VCaP (cell line): Measurements from ENCODE around the gene IFT57.
A peak's percentile ranks its signal among the peaks of the same experiment; 100 is the strongest.

Experiments
- H3K27ac ChIP-seq: fragments of 450-650 bp; 2 replicates; pipeline ENCODE4 v1.5.1; 2017
- TF ChIP-seq, protein P1 (sequence below): fragments of 450-650 bp; conservative IDR thresholded peaks from 2 replicates; pipeline ENCODE4 v1.5.1; 2017; ENCODE audit warnings: mild to moderate bottlenecking, moderate library complexity

IFT57 gene

DNA sequence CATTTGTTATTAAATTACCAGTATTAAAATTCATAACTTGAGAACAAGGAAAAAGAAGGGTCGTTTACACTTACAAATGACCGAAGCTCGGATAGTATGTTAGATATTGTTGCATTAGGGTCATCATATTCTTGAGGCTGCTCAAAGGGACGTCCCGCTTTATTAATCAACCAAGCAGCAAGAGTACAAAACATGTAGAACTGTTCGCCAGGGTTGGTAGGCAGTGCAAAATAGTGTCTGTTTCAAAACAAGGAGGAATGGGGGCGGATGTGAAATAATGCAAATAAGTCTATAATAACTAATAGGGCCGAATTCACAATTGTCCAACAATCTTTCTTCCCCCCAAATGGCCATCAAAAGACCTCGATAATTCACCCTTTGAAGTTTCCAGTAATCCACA, 2.9 kb downstream of the IFT57 start:
- TF ChIP-seq, protein P1, sequence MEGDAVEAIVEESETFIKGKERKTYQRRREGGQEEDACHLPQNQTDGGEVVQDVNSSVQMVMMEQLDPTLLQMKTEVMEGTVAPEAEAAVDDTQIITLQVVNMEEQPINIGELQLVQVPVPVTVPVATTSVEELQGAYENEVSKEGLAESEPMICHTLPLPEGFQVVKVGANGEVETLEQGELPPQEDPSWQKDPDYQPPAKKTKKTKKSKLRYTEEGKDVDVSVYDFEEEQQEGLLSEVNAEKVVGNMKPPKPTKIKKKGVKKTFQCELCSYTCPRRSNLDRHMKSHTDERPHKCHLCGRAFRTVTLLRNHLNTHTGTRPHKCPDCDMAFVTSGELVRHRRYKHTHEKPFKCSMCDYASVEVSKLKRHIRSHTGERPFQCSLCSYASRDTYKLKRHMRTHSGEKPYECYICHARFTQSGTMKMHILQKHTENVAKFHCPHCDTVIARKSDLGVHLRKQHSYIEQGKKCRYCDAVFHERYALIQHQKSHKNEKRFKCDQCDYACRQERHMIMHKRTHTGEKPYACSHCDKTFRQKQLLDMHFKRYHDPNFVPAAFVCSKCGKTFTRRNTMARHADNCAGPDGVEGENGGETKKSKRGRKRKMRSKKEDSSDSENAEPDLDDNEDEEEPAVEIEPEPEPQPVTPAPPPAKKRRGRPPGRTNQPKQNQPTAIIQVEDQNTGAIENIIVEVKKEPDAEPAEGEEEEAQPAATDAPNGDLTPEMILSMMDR: no peak
- H3K27ac ChIP-seq: peak overlapping the region; percentile 76

DNA sequence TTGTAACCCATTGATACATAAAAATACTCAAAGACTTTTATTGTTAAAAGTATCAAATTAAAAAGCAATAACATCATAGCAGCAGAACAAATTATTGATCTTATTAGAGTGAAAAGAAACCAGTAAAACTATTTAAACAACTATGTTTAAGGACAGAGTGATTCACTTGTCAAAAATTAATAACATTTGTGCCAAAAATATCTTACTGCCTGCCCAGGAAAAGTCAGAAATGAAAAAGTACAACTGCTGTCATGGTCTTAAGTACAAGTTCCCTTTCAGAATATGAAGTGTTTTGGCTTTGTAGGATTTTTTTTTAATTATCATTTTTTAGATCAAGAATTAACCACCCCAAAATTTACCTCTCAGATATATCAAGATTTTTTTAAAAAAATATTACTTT, 3.4 kb downstream of the IFT57 start:
- H3K27ac ChIP-seq: peak overlapping the region; percentile 76
- TF ChIP-seq, protein P1: no peak

DNA sequence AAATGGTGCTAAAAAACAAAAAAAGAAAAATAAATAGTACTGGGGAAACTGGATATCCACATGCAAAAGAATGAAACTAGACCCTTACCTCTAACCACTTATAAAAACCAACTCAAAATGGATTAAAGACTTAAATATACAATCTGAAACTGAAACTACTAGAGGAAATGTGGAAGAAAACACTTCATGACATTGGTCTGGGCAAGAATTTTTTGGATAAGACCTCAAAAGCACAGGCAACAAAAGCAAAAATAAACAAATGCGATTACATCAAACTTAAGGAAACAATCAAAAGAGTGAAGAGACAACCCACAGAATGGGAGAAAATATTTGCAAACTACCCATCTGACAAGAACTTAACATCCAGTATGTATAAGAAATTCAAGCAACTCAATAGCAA, 6.4 kb downstream of the IFT57 start:
- H3K27ac ChIP-seq: no peak overlapping the region
- TF ChIP-seq, protein P1: no peak

DNA sequence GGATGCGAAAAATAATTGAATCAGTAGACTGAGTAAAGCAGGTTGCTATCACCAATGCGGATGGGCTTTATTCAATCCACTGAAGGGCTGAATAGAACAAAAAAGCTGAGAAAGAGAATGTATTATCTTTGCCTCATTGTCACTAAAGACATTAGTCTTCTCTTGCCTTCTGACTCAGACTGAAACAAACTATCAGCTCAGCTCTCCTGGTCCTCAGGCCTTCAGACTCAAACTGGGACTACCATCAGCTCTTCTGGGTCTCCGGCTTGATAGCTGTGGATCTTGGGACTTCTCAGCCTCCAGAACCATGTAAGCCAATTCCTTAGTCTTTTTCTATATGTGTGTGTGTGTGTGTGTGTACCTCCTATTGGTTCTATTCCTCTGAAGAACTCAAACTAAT, 12.6 kb downstream of the IFT57 start:
- H3K27ac ChIP-seq: no peak overlapping the region

DNA sequence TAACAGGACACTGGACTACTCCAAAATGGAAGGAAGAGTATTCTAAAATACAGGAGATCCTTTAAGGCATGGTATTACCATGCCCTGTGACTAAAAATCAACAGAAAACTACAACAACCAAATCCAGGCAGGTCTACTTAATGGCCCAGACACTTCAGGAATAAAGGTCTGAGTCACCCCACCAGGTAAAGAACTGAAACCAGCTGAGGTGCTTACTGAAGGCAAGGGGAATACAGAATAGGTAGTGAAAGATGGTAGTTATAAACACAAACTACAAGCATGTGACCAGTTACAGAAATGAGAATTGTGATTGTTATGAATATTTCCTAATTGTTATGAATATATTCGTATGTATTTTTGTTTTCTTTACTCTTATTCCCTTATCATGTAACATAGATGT, 13.4 kb downstream of the IFT57 start:
- no peak overlapping the region for H3K27ac ChIP-seq
- TF ChIP-seq, protein P1: no peak

More for the DNA sequence above, 12.6 kb downstream of the IFT57 start:
- TF ChIP-seq, protein P1: no peak

DNA sequence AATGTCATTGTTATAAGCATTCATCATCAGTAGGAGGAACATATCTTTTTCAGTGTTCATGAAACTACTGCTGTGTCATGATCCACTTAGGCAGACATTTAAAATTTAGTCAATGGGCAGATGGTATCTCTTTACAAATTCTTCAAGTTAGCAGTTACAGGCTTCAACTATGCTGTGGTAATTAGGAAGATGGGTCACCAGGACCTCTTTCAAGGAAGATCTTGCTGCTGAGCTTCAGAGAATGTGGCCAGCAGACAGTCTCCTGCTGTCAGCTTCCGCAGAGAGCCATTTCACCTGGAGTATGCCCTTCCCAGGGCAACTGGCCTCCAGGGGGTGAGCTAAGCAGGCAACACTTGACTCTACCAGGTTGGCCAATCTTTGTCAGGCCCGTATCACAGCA, 19.4 kb downstream of the IFT57 start:
- TF ChIP-seq, protein P1: no peak
- H3K27ac ChIP-seq: no peak overlapping the region

DNA sequence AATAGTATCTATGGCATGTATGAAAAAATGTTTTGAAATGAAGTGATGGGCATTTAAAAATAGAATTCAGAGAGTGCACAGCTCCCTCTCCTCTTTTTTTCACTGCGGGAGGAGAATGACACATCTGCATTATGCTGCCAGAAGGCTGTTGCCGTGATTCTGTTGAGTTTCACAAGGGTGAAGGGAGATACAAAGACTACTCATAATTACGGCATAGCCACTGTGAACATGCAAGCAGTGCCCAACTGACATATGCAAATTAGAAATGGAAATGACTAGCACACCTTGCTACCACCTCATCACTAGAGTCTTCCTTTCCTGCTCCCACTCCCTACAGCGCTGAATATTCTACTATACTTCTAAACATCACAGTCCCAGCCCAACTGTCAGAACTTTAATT, 20.1 kb downstream of the IFT57 start:
- TF ChIP-seq, protein P1: no peak
- no peak overlapping the region for H3K27ac ChIP-seq

DNA sequence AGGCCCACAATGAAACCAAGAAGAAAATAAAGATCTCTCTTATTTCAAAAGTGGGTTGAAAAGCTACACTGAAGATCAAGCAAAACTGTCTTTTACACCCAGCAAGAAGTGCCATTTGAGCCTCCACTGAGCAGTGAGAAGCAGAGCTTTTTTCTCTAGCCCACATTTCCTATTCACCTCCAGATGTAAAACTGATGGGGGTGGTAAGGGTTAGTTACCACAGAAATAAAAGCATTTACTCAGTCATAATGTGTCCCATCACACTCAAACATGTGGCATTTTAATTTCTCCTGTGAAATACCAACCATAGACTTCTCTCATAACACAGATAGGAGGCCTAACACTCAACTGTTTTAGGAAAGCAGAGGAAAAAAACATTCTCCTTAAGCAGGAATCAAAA, 21.0 kb downstream of the IFT57 start:
- no peak overlapping the region for H3K27ac ChIP-seq
- TF ChIP-seq, protein P1: no peak
